ENCODE measurements around the gene NEK5.

Gene NEK5

DNA sequence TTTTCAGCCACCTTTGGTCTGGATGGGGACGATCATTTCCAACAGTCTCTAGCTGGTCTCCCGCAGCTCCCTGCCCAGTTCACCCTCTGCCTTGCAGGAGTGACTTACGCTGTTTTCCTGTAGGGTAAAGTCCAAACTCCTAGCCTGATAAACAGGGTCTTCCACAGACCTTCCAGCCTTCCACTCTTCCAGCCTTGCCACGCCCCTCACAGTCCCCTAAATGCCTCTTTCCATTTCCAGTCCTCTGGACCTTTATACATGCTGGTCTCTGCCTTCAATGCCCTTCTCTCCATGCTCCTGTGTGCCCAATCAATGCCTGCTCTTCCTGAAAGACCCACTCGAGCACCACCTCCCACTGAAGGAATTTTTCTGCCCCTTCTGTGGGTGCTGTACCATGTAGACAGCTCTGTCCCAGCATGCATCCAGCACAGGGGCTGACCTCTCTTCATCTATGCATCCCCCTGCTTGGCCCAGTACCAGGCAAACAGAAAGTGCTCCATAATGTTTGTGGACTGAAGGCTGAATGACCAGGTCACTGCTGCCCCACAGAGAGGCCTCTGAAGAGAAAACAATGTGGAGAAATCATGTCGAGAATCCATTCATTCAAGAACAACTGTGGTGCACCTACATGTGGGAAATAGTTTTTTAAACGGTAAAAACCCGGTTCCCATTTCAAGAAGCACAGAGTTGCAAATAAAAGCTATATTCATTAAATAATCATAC lies 122.2 kb downstream of the NEK5 start:
- DNase-seq, result no peak

DNA sequence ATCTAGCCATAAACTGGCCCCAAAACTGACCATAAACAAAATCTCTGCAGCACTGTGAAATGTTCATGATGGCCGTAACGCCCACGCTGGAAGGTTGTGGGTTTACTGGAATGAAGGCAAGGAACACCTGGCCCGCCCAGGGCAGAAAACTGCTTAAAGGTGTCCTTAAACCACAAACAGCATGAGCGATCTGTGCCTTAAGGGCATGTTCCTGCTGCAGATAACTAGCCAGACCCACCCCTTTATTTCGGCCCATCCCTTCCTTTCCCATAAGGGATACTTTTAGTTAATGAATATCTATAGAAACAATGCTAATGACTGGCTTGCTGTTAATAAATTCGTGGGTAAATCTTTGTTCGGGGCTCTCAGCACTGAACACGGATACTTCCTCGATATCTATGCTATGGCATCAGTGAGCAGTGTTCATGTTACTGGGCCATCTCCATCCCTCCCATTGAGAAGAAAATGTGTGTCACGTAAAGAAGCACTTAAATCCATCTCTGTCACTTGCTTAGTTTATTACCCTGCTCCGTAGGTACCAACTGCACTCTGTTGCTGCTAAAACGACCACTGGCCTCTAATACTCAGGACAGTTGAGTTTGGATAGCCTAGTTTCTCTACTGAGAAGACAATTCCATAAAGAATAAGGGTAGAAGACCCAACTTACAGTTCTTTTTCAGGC lies 122.9 kb downstream of the NEK5 start:
- DNase-seq, result no peak

GRCh38 chr13:52004511-52005170 lies 124.2 kb downstream of the NEK5 start:
- peak; percentile 27 for DNase-seq

- DNase-seq, result peak; percentile 92
These were observed 125.3 kb downstream of the NEK5 start for GRCh38 chr13:52003541-52003940.

- DNase-seq, result peak; percentile 67
These were observed 126.5 kb downstream of the NEK5 start for GRCh38 chr13:52002361-52002760.

DNA sequence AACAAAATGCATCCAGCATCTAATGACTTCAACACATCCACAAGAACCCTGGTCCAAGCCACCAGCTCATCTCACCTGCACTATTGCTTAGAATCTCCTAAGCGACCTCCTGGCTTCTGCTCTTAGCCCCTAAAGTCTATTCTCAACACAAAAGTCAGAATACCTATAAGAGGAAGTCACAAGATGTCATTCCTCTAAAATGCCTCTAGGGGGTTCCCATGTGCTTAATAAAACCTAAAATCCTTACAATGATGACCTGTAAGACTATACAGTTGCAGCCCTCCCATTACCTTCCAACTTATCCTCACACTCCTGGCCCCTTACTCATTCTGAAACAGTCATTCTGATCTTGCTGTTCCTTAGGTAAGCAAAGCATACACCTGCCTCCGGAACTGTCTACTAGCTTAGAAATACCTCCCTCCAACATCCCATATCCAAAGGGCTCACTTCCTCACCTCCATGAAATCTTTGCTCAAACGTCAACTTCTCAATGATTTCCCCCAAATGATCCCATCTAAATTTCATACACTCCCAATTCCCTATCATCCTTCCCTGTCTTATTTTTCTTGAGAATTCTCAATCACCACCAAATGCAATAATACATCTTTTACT lies 127.6 kb downstream of the NEK5 start:
- DNase-seq, result peak; percentile 36

GRCh38 chr13:51999921-52000320 lies 129.0 kb downstream of the NEK5 start:
- DNase-seq, result no peak

GRCh38 chr13:51999510-51999911 lies 129.4 kb downstream of the NEK5 start:
- peak; percentile 4 for DNase-seq

DNA sequence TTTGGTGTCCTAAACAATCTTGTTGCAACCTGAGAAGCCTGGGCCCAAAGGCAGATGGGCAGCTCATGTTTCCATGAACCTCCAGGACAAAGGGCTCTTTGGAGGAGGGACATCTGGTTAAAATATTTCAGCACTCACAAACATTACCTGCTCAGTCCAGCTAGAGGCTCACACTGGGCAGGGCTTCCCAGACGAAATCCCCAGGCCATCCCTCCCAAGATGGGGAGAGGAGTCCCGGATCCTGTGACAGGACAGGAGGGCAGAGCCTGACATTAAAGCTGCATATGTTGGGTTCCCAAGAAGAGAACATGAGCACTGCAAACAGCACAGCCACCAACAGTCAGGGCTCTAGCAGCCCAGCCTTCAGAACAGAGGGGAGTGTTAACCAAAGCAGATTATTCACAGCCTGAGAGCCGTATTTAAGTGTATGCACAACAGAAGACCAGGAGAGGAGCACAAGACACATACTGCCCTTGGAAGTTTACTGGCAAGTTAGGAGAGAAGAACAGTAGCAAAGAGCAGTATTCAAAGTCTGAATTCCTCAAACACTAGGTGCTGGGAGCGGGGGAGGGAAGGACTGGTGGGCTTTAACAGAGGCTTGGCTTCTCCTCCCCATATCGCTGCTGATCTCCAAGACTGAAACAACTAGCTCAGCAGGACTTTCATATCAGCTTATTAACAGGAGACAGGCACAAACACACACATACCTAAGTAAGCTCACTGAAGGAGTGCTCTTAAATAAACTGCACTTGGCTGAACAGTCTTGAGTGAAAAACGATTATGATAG lies 130.0 kb downstream of the NEK5 start:
- peak; percentile 57 for DNase-seq

DNA sequence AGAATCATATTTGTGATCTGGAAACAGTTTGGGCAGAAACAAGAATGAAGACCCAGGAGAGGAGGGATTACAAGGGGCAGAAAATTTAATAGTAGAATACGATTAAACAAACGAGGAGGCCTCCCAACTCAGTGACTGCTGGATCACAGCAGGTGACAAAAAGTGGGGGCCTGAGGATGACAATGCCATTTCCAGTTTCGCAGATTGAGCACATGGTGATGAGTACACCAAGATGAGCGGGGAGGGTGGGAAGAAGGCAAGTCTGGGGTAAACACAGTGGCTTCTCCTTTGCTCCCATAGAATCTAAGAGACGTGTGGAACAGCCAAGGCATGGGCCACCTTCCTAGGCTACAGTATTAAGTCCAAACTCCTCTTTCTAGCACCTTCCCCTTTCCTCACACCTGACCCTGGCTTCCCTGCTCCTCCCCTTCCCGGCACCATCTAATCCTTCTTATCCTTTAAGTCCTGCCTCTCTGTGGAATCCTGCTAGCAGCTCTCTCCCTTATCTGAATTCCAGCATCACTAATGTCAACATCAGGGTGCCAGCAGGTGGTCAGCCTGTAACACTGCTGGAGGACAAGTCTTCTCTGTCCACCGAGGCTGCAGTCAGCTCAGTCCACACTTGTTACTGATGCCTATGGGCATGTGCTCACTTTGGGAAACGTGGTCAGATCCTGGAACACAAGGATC lies 131.1 kb downstream of the NEK5 start:
- DNase-seq, result no peak

GRCh38 chr13:51997186-51997585 lies 131.7 kb downstream of the NEK5 start:
- no peak for DNase-seq

DNA sequence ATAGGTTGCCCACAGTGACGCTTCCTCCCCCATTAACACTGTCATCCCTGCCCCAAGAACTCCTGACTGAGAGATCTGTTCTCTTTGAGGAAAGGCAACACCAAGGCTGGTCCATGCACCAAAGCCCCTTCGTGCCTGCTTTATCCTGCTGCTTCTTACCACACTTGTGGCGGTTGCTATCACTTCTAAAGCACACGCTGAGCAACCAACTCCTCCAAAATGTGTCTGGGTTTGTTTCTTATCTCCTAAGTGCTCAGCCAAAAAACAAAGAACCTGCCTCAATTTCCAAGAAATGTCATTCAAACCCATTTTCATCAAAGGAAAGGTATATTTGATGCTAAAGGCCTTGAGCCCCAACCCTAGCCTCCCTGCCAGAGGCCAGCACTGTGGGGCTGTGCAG lies 132.2 kb downstream of the NEK5 start:
- DNase-seq, result no peak

DNA sequence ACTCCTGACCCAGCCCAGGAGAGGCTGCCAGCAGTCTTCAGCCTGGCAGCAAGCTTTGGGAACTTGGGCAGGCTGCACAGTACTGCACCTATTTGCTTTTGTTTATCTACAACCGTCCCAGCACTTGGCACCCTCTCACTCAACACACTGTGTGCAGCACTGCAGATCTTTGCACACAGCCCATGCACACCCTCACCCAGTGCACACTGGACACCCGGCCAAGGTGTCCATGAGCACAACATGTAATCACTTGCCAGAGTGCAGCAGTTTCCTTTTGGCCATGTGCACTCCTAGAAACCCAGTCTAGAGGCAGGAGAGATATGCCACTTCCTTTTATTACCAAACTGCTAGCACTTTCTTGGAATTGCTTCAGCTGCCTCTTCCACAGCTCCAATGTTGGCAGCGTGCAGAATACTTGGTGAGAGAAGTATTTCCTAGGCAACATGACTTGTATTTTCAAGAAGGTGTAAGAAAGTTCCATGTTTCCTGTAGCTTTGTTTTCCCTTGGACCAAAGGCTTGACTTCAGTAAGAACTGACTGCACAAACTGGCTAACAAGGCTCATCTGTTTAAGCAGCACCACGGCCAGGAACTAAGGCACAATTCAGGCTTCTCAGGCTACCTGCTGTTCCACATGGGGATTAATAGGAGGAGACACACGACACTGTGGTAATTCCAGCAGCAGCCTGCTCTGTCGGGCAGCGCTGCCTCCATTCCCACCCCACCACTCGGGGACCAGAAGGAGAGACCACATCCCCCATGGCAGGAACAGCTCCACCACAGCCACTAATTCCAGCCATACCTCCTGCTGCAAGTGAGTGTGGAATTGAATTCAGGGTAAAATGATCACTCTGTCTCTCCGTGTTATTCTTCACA lies 133.0 kb downstream of the NEK5 start:
- DNase-seq, result peak; percentile 58

DNA sequence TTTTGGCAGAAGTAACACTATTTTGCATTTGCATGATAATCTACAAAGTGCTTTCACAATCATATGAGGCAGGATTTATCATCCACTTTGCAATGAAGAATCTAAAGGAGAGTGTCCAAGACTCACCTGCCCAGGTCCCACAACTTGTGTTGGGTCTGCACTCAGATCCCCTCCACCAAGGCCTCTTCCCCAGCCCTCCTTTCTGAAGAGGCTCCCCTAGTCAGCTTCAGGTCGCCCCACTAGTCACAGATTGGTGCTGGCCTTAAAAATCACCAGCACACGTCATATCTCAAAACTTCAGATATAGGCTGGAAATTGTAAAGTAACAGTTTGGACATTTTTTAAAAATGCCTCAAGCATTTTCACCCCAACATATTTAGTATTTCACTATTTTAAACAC lies 135.2 kb downstream of the NEK5 start:
- no peak for DNase-seq

DNA sequence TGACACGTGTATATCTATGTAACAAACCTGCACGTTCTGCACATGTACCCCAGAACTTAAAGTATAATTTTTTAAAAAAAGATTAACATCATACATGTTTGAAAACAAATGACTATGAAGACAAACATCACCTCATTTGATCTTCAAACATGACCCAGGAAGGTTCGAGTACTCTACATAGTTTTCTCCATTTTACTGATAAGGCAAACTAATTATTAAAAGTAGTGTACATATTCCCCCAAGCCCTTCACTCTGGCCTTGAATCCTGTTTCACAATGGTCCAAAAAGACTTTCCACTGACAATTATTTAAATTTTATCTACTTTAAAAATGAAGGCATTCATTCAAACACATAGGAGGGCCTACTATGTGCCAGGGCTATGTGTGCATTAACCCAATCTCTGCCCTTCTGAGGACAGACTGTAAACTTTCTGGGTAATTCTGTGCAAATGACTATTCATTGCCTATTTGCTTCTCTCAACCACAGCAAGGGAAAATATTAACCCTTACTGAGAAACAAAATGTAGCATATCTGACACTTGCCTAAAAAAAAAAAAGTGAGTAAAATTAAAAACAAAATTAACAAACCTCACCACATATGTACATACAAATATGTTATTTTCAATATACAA lies 139.8 kb downstream of the NEK5 start:
- no peak for DNase-seq
